IMR-90 (cell line): ENCODE data around the gene ST3GAL3. TPM values are rescaled to one million over a fixed set of nuclear protein-coding genes. Genes with fewer than 3 reads are reported as not detected.

Source experiments
- ATAC-seq: fragments of 200-7000 bp; cut with Tn5 transposase; 2 replicates; pipeline ENCODE4 v1.9.1; 2020; ENCODE audit warnings: low read depth, mild to moderate bottlenecking, moderate library complexity
- BruUV-seq: library from RNA; stranded (reverse); fragments of 400-500 nt; replicated peaks from 2 replicates; lab custom pipeline; 2021; lab: Mats Ljungman, UMichigan
- CTCF ChIA-PET: fragments of 300-600 bp; formaldehyde crosslinking; extraction: SDS; loops from one replicate; lab custom pipeline; 2021; ENCODE audit warnings: antibody characterized with exemption; lab: Yijun Ruan, JAX
- POLR2A ChIA-PET: fragments of 300-600 bp; sonication (Branson Sonifier 250); formaldehyde crosslinking; loops from one replicate; lab custom pipeline; 2022; ENCODE audit warnings: antibody characterized with exemption; ENCODE audit not compliant: unreplicated experiment; lab: Charles Lee
- DNase-seq: peaks from one replicate; pipeline ENCODE4 v3.0.0; 2013
- H2AFZ ChIP-seq: replicated peaks from 2 replicates; pipeline ENCODE3; 2013; ENCODE audit warnings: low read length, mild to moderate bottlenecking; ENCODE audit not compliant: poor library complexity
- H2AK5ac ChIP-seq: 2 replicates; pipeline ENCODE4 v1.6.1; 2013; ENCODE audit warnings: low read depth, low read length, inconsistent platforms
- H2AK9ac ChIP-seq: replicated peaks from 2 replicates; pipeline ENCODE3; 2013; ENCODE audit warnings: mild to moderate bottlenecking, low read depth, low read length, moderate library complexity; ENCODE audit not compliant: poor library complexity
- H2BK120ac ChIP-seq: 2 replicates; pipeline ENCODE4 v1.6.1; 2013; ENCODE audit warnings: low read depth, low read length, inconsistent platforms
- H2BK15ac ChIP-seq: 3 replicates; pipeline ENCODE4 v1.6.1; 2013; ENCODE audit warnings: low read depth, low read length, inconsistent platforms
- H2BK20ac ChIP-seq: 2 replicates; pipeline ENCODE4 v1.6.1; 2013; ENCODE audit warnings: low read depth, mild to moderate bottlenecking, inconsistent platforms, low read length, moderate library complexity
- H2BK5ac ChIP-seq: 2 replicates; pipeline ENCODE4 v1.6.1; 2013; ENCODE audit warnings: mild to moderate bottlenecking, low read depth, low read length, inconsistent platforms; ENCODE audit not compliant: poor library complexity, severe bottlenecking
- H3K14ac ChIP-seq: replicated peaks from 2 replicates; pipeline ENCODE4 v1.6.1; 2013; ENCODE audit warnings: low read depth, low read length, inconsistent platforms
- H3K18ac ChIP-seq: 2 replicates; pipeline ENCODE4 v1.6.1; 2013; ENCODE audit warnings: low read depth, low read length, control low read depth
- H3K23ac ChIP-seq: 2 replicates; pipeline ENCODE4 v1.6.1; 2013; ENCODE audit warnings: low read depth, low read length, inconsistent platforms
- H3K27ac ChIP-seq: 2 replicates; pipeline ENCODE4 v1.5.1; 2013; ENCODE audit warnings: mild to moderate bottlenecking, control low read depth, low read length; ENCODE audit not compliant: insufficient read depth
- H3K27me3 ChIP-seq: 2 replicates; pipeline ENCODE4 v1.6.1; 2013; ENCODE audit warnings: low read length; ENCODE audit not compliant: control insufficient read depth, insufficient read depth
- H3K36me3 ChIP-seq: 2 replicates; pipeline ENCODE4 v1.6.1; 2013; ENCODE audit warnings: low read length, mixed read lengths; ENCODE audit not compliant: control insufficient read depth, insufficient read depth
- H3K4ac ChIP-seq: 2 replicates; pipeline ENCODE4 v1.6.1; 2013; ENCODE audit warnings: low read depth, low read length, inconsistent platforms
- H3K4me1 ChIP-seq: 2 replicates; pipeline ENCODE4 v1.6.1; 2013; ENCODE audit warnings: low read length, mixed read lengths; ENCODE audit not compliant: control insufficient read depth, insufficient read depth
- H3K4me2 ChIP-seq: 2 replicates; pipeline ENCODE4 v1.6.1; 2013; ENCODE audit warnings: low read depth, mild to moderate bottlenecking, control low read depth, low read length, moderate library complexity
- H3K4me3 ChIP-seq: 2 replicates; pipeline ENCODE4 v1.5.1; 2013; ENCODE audit warnings: low read depth, mild to moderate bottlenecking, control low read depth, low read length, moderate library complexity; ENCODE audit not compliant: insufficient read depth
- H3K56ac ChIP-seq: 2 replicates; pipeline ENCODE4 v1.6.1; 2013; ENCODE audit warnings: low read length, inconsistent platforms; ENCODE audit not compliant: insufficient read depth; ENCODE audit errors: extremely low read depth
- H3K79me1 ChIP-seq, 2 experiments: 2 replicates each; pipeline ENCODE4 v1.6.1; 2013; ENCODE audit warnings: low read length in 2 of 2, inconsistent platforms in 1 of 2, low read depth in 1 of 2
- H3K9ac ChIP-seq: 2 replicates; pipeline ENCODE4 v1.6.1; 2013; ENCODE audit warnings: low read depth, low read length, control low read depth
- H3K9me1 ChIP-seq: 2 replicates; pipeline ENCODE4 v1.6.1; 2013; ENCODE audit warnings: low read length, inconsistent platforms; ENCODE audit not compliant: insufficient read depth
- H3K9me3 ChIP-seq: 2 replicates; pipeline ENCODE4 v1.6.1; 2013; ENCODE audit warnings: low read length; ENCODE audit not compliant: control insufficient read depth, insufficient read depth
- H4K20me1 ChIP-seq: 2 replicates; pipeline ENCODE4 v1.6.1; 2013; ENCODE audit warnings: low read length, inconsistent platforms; ENCODE audit not compliant: insufficient read depth
- H4K5ac ChIP-seq: 2 replicates; pipeline ENCODE4 v1.6.1; 2013; ENCODE audit warnings: mild to moderate bottlenecking, low read depth, low read length, control low read depth
- H4K8ac ChIP-seq, 2 experiments: 2 replicates each; pipeline ENCODE4 v1.6.1; 2013; ENCODE audit warnings: low read depth in 2 of 2, low read length in 2 of 2, control low read depth in 1 of 2, inconsistent platforms in 1 of 2
- H4K91ac ChIP-seq: 2 replicates; pipeline ENCODE4 v1.6.1; 2013; ENCODE audit warnings: low read depth, low read length, inconsistent platforms; ENCODE audit not compliant: insufficient read depth
- BHLHE40 ChIP-seq: fragments of 150-350 bp; IDR thresholded peaks from 2 replicates; pipeline ENCODE4 v1.6.1; 2016; ENCODE audit warnings: mild to moderate bottlenecking, low read depth, low read length
- CEBPB ChIP-seq: IDR thresholded peaks from 2 replicates; pipeline ENCODE4 v1.6.1; 2012; ENCODE audit warnings: low read depth, low read length, improper control_type of control experiment
- CHD1 ChIP-seq: IDR thresholded peaks from 2 replicates; pipeline ENCODE4 v1.6.1; 2012; ENCODE audit warnings: low read depth, low read length, improper control_type of control experiment
- FOS ChIP-seq: fragments of 150-350 bp; IDR thresholded peaks from 2 replicates; pipeline ENCODE4 v1.6.1; 2016; ENCODE audit warnings: low read depth, low read length
- MAZ ChIP-seq: IDR thresholded peaks from 2 replicates; pipeline ENCODE4 v1.6.1; 2012; ENCODE audit warnings: low read depth, mild to moderate bottlenecking, low read length, improper control_type of control experiment, moderate library complexity, borderline replicate concordance
- MXI1 ChIP-seq: IDR thresholded peaks from 2 replicates; pipeline ENCODE4 v1.6.1; 2012; ENCODE audit warnings: low read depth, mild to moderate bottlenecking, low read length, moderate library complexity, borderline replicate concordance
- NFE2L2 ChIP-seq: fragments of 150-350 bp; IDR thresholded peaks from 2 replicates; pipeline ENCODE4 v1.6.1; 2016; ENCODE audit warnings: low read depth, mild to moderate bottlenecking, low read length
- POLR2A ChIP-seq: IDR thresholded peaks from 2 replicates; pipeline ENCODE4 v1.6.1; 2012; ENCODE audit warnings: mild to moderate bottlenecking, low read depth, low read length
- RAD21 ChIP-seq: IDR thresholded peaks from 2 replicates; pipeline ENCODE4 v1.6.1; 2012; ENCODE audit warnings: low read length, improper control_type of control experiment
- RCOR1 ChIP-seq: IDR thresholded peaks from 2 replicates; pipeline ENCODE4 v1.6.1; 2012; ENCODE audit warnings: mild to moderate bottlenecking, low read length, improper control_type of control experiment; ENCODE audit not compliant: insufficient replicate concordance
- RFX5 ChIP-seq: IDR thresholded peaks from 2 replicates; pipeline ENCODE4 v1.8.0; 2012; ENCODE audit warnings: low read depth, mild to moderate bottlenecking, low read length, moderate library complexity
- WGBS, 2 experiments: methylation state at CpG; one replicate each; pipeline versions ENCODE4 v1.1.5 to v1.1.7; 2013; ENCODE audit warnings: missing lambda C conversion rate in 2 of 2; ENCODE audit not compliant: insufficient read length in 1 of 2; ENCODE audit errors: extremely low coverage in 2 of 2; 5-methylcytosine and 5-hydroxymethylcytosine counted together
- dilution Hi-C: fragments of 300-500 bp; cut with HindIII; formaldehyde crosslinking; loops from one replicate; pipeline ENCODE4 v1.14.3; 2018; ENCODE audit warnings: low sequenced_read_pairs; ENCODE audit not compliant: unreplicated experiment
- in situ Hi-C: fragments of 300-500 bp; cut with MboI; formaldehyde crosslinking; loops from 3 replicates; pipeline ENCODE4 v1.14.3; 2019; ENCODE audit warnings: low sequenced_read_pairs, inconsistent platforms, mixed read lengths
- intact Hi-C: fragments of 100-400 bp; cut with micrococcal nuclease; formaldehyde crosslinking; loops from 2 replicates; pipeline ENCODE4 v1.10.0; 2022
- polyA plus RNA-seq, 3 experiments: library from polyadenylated mRNA; depleted of rRNA; stranded (reverse); fragments of >200 nt; gene quantifications; 2 replicates each; pipeline ENCODE4 v1.2.3, GENCODE V29; 2012; ENCODE audit warnings: low replicate concordance in 1 of 3
- total RNA-seq: library from RNA; depleted of rRNA; stranded (reverse); fragments of >200 nt; gene quantifications from 2 replicates; pipeline ENCODE4 v1.2.3, GENCODE V29; 2012
- TF ChIP-seq, protein P1 (sequence below): conservative IDR thresholded peaks from 2 replicates; pipeline ENCODE4 v1.5.1; 2012; ENCODE audit warnings: mild to moderate bottlenecking, low read depth, low read length, improper control_type of control experiment

Gene ST3GAL3
- total and polyA plus RNA-seq, 2 of the 4 experiments (the other 2 are of a cell fraction), result 12.0 to 14.8 TPM

DNA sequence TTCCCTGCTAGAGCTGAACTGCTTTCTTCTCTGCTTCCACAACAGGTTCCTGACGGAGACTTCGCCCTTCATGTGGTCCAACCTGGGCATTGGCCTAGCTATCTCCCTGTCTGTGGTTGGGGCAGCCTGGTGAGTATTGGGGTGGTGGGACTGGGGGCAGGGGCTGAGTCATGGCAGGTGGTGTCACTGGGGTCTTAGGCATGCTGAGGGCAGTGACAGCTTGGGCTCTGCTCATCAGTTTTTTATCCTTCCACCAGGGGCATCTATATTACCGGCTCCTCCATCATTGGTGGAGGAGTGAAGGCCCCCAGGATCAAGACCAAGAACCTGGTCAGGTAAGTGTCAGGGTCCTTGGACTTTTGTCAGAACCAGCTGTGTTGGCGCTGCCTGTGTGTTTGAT, 268.7 kb downstream of the ST3GAL3 start:
- no CpG with 5 or more reads among the region's 4 CpGs for WGBS, 2 experiments
- no TSS peak for BruUV-seq

More for the DNA sequence above, 268.7 kb downstream of the ST3GAL3 start:
- DNase-seq (no peak), ATAC-seq (no peak)
- CTCF ChIA-PET, result no interaction called here
- Histone ChIP-seq H3K14ac (no peak overlapping the region), H2AK9ac (peak overlapping the region; percentile 94), H3K27ac (peak overlapping the region; percentile 73; the same call in 1 of the 2 replicates), H2BK15ac (no peak overlapping the region), H4K8ac (no peak overlapping the region), H3K56ac (no peak overlapping the region), H4K91ac (no peak overlapping the region), H3K79me1 (peaks cover 39 to 61% of the 10 kb centered on the region in 2 experiments; a peak in 3 of 4 replicates), H3K27me3 (no peaks in the 10 kb centered on the region), H2BK20ac (no peak overlapping the region), H3K4me1 (peaks cover 23% of the 10 kb centered on the region), H3K4me2 (peak overlapping the region; percentile 65), H4K20me1 (peaks cover 27% of the 10 kb centered on the region), H3K4me3 (peak overlapping the region; percentile 76; the same call in 1 of the 2 replicates), H3K9me1 (peaks cover 35% of the 10 kb centered on the region), H2AK5ac (peak overlapping the region; percentile 76; the same call in 1 of the 2 replicates), H3K4ac (no peak overlapping the region), H3K9ac (peak overlapping the region; percentile 71), H3K9me3 (no peaks in the 10 kb centered on the region), H2BK5ac (no peak overlapping the region), H3K23ac (peak overlapping the region; percentile 86; the same call in 1 of the 2 replicates), H2AFZ (no peak overlapping the region), H4K5ac (no peak overlapping the region), H3K18ac (no peak overlapping the region), H3K36me3 (peaks cover 25% of the 10 kb centered on the region), H2BK120ac (no peak overlapping the region)
- in situ Hi-C loops (no loop called here), intact Hi-C loops (no loop called here), dilution Hi-C loops (no loop called here)
- TF ChIP-seq RCOR1, result no peak
- TF ChIP-seq NFE2L2, result no peak
- no peak for TF ChIP-seq RAD21
- TF ChIP-seq CHD1, result no peak
- TF ChIP-seq, protein P1, sequence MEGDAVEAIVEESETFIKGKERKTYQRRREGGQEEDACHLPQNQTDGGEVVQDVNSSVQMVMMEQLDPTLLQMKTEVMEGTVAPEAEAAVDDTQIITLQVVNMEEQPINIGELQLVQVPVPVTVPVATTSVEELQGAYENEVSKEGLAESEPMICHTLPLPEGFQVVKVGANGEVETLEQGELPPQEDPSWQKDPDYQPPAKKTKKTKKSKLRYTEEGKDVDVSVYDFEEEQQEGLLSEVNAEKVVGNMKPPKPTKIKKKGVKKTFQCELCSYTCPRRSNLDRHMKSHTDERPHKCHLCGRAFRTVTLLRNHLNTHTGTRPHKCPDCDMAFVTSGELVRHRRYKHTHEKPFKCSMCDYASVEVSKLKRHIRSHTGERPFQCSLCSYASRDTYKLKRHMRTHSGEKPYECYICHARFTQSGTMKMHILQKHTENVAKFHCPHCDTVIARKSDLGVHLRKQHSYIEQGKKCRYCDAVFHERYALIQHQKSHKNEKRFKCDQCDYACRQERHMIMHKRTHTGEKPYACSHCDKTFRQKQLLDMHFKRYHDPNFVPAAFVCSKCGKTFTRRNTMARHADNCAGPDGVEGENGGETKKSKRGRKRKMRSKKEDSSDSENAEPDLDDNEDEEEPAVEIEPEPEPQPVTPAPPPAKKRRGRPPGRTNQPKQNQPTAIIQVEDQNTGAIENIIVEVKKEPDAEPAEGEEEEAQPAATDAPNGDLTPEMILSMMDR, result no peak; the same call in 1 of the 2 replicates
- no peak for TF ChIP-seq RFX5
- TF ChIP-seq BHLHE40, result no peak
- TF ChIP-seq MXI1, result no peak
- no peak for TF ChIP-seq MAZ
- TF ChIP-seq FOS, result no peak
- no peak for TF ChIP-seq POLR2A
- no peak for TF ChIP-seq CEBPB
- POLR2A ChIA-PET, result no interaction called here
